GM23248 (cell line): ENCODE data around the gene ATP2B2.

Source experiments
- EZH2 ChIP-seq: fragments of 200-600 bp; sonication (generic); IDR thresholded peaks from 2 replicates; pipeline ENCODE4 v1.6.1; 2018; ENCODE audit warnings: antibody characterized with exemption, mild to moderate bottlenecking; ENCODE audit not compliant: insufficient read depth, poor library complexity, severe bottlenecking
- EZH2phosphoT487 ChIP-seq: fragments of 200-600 bp; sonication (generic); IDR thresholded peaks from 2 replicates; pipeline ENCODE4 v1.6.1; 2018; ENCODE audit warnings: antibody characterized with exemption, moderate library complexity, mild to moderate bottlenecking, low read depth; ENCODE audit not compliant: insufficient read depth

DNA sequence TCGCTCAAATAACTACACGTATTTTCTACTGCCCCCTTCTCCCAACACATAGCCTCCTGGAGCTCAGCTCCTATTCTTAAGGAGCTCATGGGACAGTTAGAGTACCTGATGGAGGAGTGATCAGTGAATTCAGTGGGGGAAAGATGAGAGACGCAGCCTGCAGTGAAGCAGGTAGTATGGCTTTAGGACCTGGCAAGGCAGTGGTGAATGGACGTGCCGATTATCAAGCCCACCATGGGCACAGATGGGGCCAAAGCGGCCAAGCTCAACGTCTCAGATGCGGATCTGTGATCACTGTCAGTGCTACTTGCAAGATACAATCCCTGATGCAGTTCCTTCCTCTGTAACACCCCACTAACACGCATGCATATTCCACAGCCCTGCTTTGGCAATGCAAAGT is 45.8 kb upstream of the ATP2B2 start:
- TF ChIP-seq EZH2: no peak
- no peak for TF ChIP-seq EZH2phosphoT487
